A549 treated with ZK216348 at 1 μM for 4 hours (cell line): ENCODE measurements around the gene KRT37. TPM values are rescaled to one million over a fixed set of nuclear protein-coding genes. Genes with fewer than 3 reads are reported as not detected.

Experiments used
- total RNA-seq: library from RNA; stranded (reverse); fragments of 200-300 nt; extraction: Qiagen RNA extraction; gene quantifications from 5 replicates; pipeline ENCODE4 v1.2.3, GENCODE V29; 2022; ENCODE audit warnings: low read depth

KRT37 gene
- not detected in 5 replicates for total RNA-seq

GRCh38 chr17:41424111-41424635 lies at the start of gene KRT37:
TSS of gene KRT37 (minus strand) at chr17:41424585. CDS start at chr17:41424523, 62 bp downstream.

GRCh38 chr17:41466988-41467387 lies 42.6 kb upstream of the KRT37 start, which contains the start of gene KRT32:
TSS of gene KRT32 (minus strand) at chr17:41467386. CDS start at chr17:41467325, 61 bp downstream.

GRCh38 chr17:41440531-41441033 lies 16.2 kb upstream of the KRT37 start, which contains the start of gene KRT38:
TSS of gene KRT38 (minus strand) at chr17:41440983. CDS start at chr17:41440921, 62 bp downstream.

GRCh38 chr17:41396996-41397660 lies 27.3 kb downstream of the KRT37 start, which contains the start of gene KRT31:
TSS of gene KRT31 (minus strand) at chr17:41397608. CDS start at chr17:41397539, 69 bp downstream.

GRCh38 chr17:41381943-41382342 lies 42.4 kb downstream of the KRT37 start, which contains the start of gene KRT34:
TSS of gene KRT34 (minus strand) at chr17:41382306. CDS start at chr17:41382246, 60 bp downstream.

Other genes with a start within 250 kb of the KRT37 start
- not detected in 5 replicates for gene KRTAP4-2, start 246.4 kb downstream of the KRT37 start, total RNA-seq
- 0.32 TPM in 1 of 5 replicates, not detected in the others for gene KRTAP4-1, start 239.7 kb downstream of the KRT37 start, total RNA-seq
- gene KRTAP9-1, start 234.7 kb downstream of the KRT37 start, total RNA-seq = not detected in 5 replicates
- not detected in 5 replicates for gene KRTAP9-2, start 197.9 kb downstream of the KRT37 start, total RNA-seq
- gene KRTAP9-3, start 192.1 kb downstream of the KRT37 start, total RNA-seq = not detected in 5 replicates
- not detected in 5 replicates for gene KRTAP9-8, start 186.6 kb downstream of the KRT37 start, total RNA-seq
- gene KRTAP9-4, start 174.9 kb downstream of the KRT37 start, total RNA-seq = not detected in 5 replicates
- not detected in 5 replicates for gene KRTAP9-9, start 169.2 kb downstream of the KRT37 start, total RNA-seq
- gene KRTAP9-6, start 159.2 kb downstream of the KRT37 start, total RNA-seq = not detected in 5 replicates
- gene KRTAP9-7, start 148.9 kb downstream of the KRT37 start, total RNA-seq = not detected in 5 replicates
- not detected in 5 replicates for gene KRTAP29-1, start 121.7 kb downstream of the KRT37 start, total RNA-seq
- not detected in 5 replicates for gene KRTAP16-1, start 115.3 kb downstream of the KRT37 start, total RNA-seq
- not detected in 5 replicates for gene KRTAP17-1, start 108.9 kb downstream of the KRT37 start, total RNA-seq
- not detected in 5 replicates for gene KRT33A, start 73.8 kb downstream of the KRT37 start, total RNA-seq
- gene KRT33B, start 54.8 kb downstream of the KRT37 start, total RNA-seq = not detected in 5 replicates
- 0.20 to 0.78 TPM (median 0.31 TPM) in 5 replicates for gene KRT34, start 42.3 kb downstream of the KRT37 start, total RNA-seq
- not detected in 5 replicates for gene KRT31, start 27.0 kb downstream of the KRT37 start, total RNA-seq
- gene KRT38, start 16.4 kb upstream of the KRT37 start, total RNA-seq = not detected in 5 replicates
- gene KRT32, start 42.8 kb upstream of the KRT37 start, total RNA-seq = not detected in 5 replicates
- gene KRT35, start 56.6 kb upstream of the KRT37 start, total RNA-seq = not detected in 5 replicates
- gene KRT36, start 65.3 kb upstream of the KRT37 start, total RNA-seq = not detected in 5 replicates
- 0.21 to 0.28 TPM in 2 of 5 replicates, not detected in the others for gene KRT13, start 81.0 kb upstream of the KRT37 start, total RNA-seq
- gene KRT15, start 94.3 kb upstream of the KRT37 start, total RNA-seq = 3.1 to 5.1 TPM (median 4.0 TPM) in 5 replicates
- gene KRT19, start 103.7 kb upstream of the KRT37 start, total RNA-seq = 32.9 to 64.6 TPM (median 54.2 TPM) in 5 replicates
- gene KRT9, start 147.5 kb upstream of the KRT37 start, total RNA-seq = not detected in 5 replicates
- 0.08 to 0.15 TPM (median 0.14 TPM) in 3 of 5 replicates, not detected in the others for gene KRT14, start 162.3 kb upstream of the KRT37 start, total RNA-seq
- gene KRT16, start 188.2 kb upstream of the KRT37 start, total RNA-seq = 0.38 to 1.2 TPM (median 0.89 TPM) in 5 replicates
- gene KRT17, start 200.0 kb upstream of the KRT37 start, total RNA-seq = 0.92 to 1.7 TPM (median 1.0 TPM) in 5 replicates